Left renal pelvis (tissue), 4 donors: Measurements from ENCODE around the gene FRMD4B. TPM values are rescaled to one million over a fixed set of nuclear protein-coding genes. Genes with fewer than 3 reads are reported as not detected.

Source experiments
- DNase-seq, 4 donors: peaks; one replicate each; pipeline ENCODE4 v3.0.0-alpha.2; 2013; ENCODE audit warnings: low read depth in 4 of 4, low spot score in 3 of 4
- polyA plus RNA-seq, 4 donors: library from polyadenylated mRNA; unstranded; fragments of 120-200 nt; gene quantifications; one replicate each; pipeline ENCODE4 v1.2.1, GENCODE V29; 2013; ENCODE audit not compliant: insufficient read length in 4 of 4

Gene FRMD4B
- polyA plus RNA-seq, 4 donors = 13.0 to 46.8 (median 43.3) TPM

- DNase-seq = no peak
Measured at GRCh38 chr3:69180869-69181591, 204.9 kb downstream of the FRMD4B start.

GRCh38 chr3:69179740-69180372, 206.0 kb downstream of the FRMD4B start:
- no peak for DNase-seq

- no peak for DNase-seq
Measured at GRCh38 chr3:69178838-69179739, 206.8 kb downstream of the FRMD4B start.

- DNase-seq = no peak
Measured at GRCh38 chr3:69178082-69178481, 207.8 kb downstream of the FRMD4B start.

GRCh38 chr3:69174871-69175737, 210.8 kb downstream of the FRMD4B start:
- no peak for DNase-seq

GRCh38 chr3:69174445-69174844, 211.4 kb downstream of the FRMD4B start:
- DNase-seq = no peak

GRCh38 chr3:69172058-69172457, 213.8 kb downstream of the FRMD4B start:
- no peak for DNase-seq

- DNase-seq = no peak
Measured at GRCh38 chr3:69166446-69166845, 219.4 kb downstream of the FRMD4B start.

- DNase-seq = no peak
Measured at GRCh38 chr3:69165744-69166143, 220.1 kb downstream of the FRMD4B start.

- no peak for DNase-seq
Measured at GRCh38 chr3:69164296-69164695, 221.6 kb downstream of the FRMD4B start.

- DNase-seq = no peak
Measured at GRCh38 chr3:69162308-69162980, 223.4 kb downstream of the FRMD4B start.

- DNase-seq = peak; percentile 14 to 36 (median 26)
Measured at GRCh38 chr3:69161587-69162307, 224.1 kb downstream of the FRMD4B start.

- DNase-seq = no peak
Measured at GRCh38 chr3:69160525-69160924, 225.4 kb downstream of the FRMD4B start.

- no peak for DNase-seq
Measured at GRCh38 chr3:69160107-69160506, 225.8 kb downstream of the FRMD4B start.

GRCh38 chr3:69149586-69149985, 236.3 kb downstream of the FRMD4B start:
- DNase-seq = no peak

- no peak for DNase-seq
Measured at GRCh38 chr3:69145688-69146087, 240.2 kb downstream of the FRMD4B start.

- no peak for DNase-seq
Measured at GRCh38 chr3:69144631-69145245, 241.2 kb downstream of the FRMD4B start.

- no peak for DNase-seq
Measured at GRCh38 chr3:69143612-69144011, 242.3 kb downstream of the FRMD4B start.
